ENCODE results near the gene AMOT.

AMOT gene

DNA sequence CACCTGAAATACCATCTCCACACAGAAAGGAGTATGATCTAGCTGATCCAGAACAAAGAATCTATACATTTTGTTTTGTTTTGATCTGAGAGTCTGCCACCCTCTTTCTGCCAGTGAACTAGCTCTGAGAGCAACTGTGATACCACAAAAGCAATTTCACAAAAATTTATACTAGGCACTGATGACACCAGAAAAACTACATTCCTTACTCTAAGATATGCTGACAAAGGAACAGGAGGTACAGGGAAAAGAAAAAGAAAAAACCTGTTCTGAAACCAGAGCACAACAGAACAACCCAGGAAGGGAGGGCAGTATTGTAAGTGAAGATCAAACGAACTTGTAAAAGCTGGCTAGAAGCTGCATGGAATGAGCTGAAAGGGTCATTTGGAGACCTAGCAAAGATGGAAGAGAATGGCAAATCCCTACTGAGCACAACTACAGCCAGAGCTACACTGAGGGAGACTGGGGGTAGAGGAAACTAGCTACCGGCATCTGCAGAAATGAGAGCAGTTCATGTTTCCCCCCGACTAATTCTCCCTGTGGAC is 31.9 kb downstream of the AMOT start:
- no peak for DNase-seq (ENCODE audit: low read depth)
- TF ChIP-seq, protein P1, sequence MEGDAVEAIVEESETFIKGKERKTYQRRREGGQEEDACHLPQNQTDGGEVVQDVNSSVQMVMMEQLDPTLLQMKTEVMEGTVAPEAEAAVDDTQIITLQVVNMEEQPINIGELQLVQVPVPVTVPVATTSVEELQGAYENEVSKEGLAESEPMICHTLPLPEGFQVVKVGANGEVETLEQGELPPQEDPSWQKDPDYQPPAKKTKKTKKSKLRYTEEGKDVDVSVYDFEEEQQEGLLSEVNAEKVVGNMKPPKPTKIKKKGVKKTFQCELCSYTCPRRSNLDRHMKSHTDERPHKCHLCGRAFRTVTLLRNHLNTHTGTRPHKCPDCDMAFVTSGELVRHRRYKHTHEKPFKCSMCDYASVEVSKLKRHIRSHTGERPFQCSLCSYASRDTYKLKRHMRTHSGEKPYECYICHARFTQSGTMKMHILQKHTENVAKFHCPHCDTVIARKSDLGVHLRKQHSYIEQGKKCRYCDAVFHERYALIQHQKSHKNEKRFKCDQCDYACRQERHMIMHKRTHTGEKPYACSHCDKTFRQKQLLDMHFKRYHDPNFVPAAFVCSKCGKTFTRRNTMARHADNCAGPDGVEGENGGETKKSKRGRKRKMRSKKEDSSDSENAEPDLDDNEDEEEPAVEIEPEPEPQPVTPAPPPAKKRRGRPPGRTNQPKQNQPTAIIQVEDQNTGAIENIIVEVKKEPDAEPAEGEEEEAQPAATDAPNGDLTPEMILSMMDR (conservative IDR thresholded peaks at IDR 0.05; ENCODE audit: control insufficient read depth, insufficient read depth, low read depth, low read length) = no peak
- H3K4me3 ChIP-seq (ENCODE audit: control insufficient read depth, low read depth, low read length) = no peak overlapping the region

DNA sequence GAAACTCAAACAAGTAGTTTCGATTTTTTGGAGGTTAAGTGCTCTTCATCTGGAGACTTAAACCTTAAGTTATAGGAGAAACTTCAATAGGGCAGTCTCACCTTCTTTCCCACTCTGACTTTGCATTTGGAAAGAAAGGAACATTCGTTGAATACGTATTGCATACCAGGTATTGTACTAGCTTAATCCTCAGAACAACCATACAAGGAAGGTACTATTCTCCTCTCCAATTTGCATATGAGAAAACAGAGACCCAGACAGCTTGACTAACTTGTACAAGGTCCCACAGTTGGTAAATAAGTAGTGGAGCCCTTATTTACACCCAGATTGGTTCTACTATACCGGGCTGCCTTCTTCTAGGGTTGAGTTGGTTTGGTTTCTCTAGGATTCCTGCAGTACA is 32.6 kb downstream of the AMOT start:
- TF ChIP-seq, protein P1 (conservative IDR thresholded peaks at IDR 0.05; ENCODE audit: control insufficient read depth, insufficient read depth, low read depth, low read length) = no peak
- DNase-seq (ENCODE audit: low read depth) = no peak
- H3K4me3 ChIP-seq (ENCODE audit: control insufficient read depth, low read depth, low read length) = no peak overlapping the region

DNA sequence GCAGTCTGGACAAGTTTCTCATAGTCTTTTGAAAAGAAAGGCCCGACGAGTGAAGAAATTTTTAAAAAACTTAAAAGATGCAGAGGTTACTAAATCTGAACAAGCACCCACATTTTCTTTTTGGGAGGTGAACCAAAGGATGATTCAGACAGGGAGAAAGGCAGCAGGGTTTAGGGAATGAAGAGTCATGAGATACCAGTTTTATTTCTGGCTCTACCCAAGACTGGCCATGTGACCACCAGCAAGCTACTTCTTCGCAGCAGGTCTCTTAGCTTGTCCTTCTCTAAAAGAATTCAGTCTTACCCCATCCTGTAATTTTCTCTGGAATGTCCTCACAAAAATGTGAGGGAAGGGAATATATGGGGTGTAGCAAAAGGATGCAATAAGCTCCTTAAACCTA is 37.6 kb downstream of the AMOT start:
- H3K4me3 ChIP-seq (ENCODE audit: control insufficient read depth, low read depth, low read length) = no peak overlapping the region
- TF ChIP-seq, protein P1 (conservative IDR thresholded peaks at IDR 0.05; ENCODE audit: control insufficient read depth, insufficient read depth, low read depth, low read length) = no peak
- DNase-seq (ENCODE audit: low read depth) = no peak

DNA sequence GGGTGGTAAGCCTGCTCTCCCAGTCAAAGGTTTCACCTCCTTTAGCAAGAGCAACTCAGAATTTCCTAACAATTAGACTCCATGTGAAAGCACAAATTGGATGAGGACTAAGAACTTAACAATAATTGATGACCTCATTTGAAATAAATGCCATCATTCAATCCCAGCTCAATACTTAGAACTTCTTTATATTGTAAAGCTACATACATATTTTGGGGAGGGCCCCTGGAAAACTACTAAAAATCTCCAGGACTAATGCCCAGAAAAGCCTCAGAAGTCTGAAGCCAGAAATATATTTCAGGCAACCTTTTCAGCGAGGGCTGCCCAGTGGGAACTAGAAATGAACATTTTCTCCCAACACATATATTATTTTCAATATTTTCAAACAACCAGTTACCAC is 38.1 kb downstream of the AMOT start:
- TF ChIP-seq, protein P1 (conservative IDR thresholded peaks at IDR 0.05; ENCODE audit: control insufficient read depth, insufficient read depth, low read depth, low read length) = no peak
- no peak overlapping the region for H3K4me3 ChIP-seq (ENCODE audit: control insufficient read depth, low read depth, low read length)
- DNase-seq (ENCODE audit: low read depth) = no peak

DNA sequence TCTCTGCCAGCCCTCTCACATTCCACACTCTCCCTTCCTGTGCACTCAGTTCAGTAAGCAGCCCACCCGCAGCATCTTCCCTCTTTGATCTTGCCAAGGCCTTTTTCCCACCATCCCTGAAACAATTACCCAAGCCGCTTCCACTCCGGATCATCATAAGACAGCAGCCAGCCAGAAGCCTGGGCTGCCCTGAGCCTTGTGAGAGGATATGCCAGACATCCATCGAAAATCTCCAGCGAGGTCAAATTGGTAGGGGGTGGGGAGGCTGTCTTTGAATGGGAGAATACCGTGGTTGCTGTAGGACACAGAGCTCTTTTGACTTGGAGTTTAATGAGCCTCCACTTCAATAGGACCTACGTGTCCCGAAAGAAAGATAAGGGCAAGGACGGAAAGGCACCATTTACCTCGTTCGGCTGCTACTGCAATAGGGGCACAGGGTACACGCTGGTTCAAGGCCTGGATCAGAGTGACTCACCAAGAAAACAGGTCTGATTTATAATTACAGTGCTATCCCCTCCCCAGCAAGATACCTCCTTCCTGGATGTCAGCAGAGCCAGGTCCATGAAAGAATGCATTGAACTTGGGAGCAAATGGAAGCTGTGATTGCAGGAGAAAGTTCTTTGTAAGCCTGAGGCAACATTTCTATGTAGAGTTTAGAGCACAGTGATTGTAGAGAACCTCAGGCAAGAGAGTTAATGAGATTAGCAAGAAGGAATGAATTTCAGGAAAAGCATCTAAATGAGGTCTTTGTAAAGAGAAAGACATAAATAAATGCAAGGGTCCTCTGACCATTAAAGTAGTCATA is 39.5 kb downstream of the AMOT start:
- TF ChIP-seq, protein P1 (conservative IDR thresholded peaks at IDR 0.05; ENCODE audit: control insufficient read depth, insufficient read depth, low read depth, low read length) = no peak
- no peak for DNase-seq (ENCODE audit: low read depth)

DNA sequence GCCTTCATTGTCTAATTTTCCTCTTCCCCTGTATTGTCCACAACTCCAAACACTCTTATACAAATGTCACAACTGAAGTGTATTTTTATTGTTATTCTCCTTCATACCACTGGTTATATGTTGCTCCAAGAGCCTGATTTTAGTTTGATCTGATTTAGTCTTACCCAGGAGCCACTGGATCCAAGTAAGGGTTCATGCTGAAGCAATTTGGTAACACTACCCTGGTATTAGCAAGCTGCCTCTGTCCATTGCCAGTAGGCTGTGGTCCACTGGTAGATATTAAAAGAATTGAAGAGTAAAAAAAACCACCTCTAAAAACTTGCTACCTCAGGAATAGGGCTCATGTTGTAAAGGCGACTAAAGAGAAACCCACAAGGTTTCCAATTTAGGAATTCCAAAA is 41.2 kb downstream of the AMOT start:
- DNase-seq (ENCODE audit: low read depth) = no peak
- TF ChIP-seq, protein P1 (conservative IDR thresholded peaks at IDR 0.05; ENCODE audit: control insufficient read depth, insufficient read depth, low read depth, low read length) = no peak
- H3K4me3 ChIP-seq (ENCODE audit: control insufficient read depth, low read depth, low read length) = no peak overlapping the region

More for the DNA sequence above, 39.5 kb downstream of the AMOT start:
- H3K4me3 ChIP-seq (ENCODE audit: control insufficient read depth, low read depth, low read length) = no peak overlapping the region
